Activated T-cell treated with anti-CD3 and anti-CD28 coated beads, Interleukin-2, amount 50 U/mL, for 72 hours (primary cell): ENCODE data around the gene CDK5R1. TPM values are rescaled to one million over a fixed set of nuclear protein-coding genes. Genes with fewer than 3 reads are reported as not detected.
A peak's percentile ranks its signal among the peaks of the same experiment; 100 is the strongest.

Experiments
- ATAC-seq, 2 donors: fragments of 150-1000 bp; cut with Tn5 transposase; replicated peaks in 1 of 2; 2 replicates each; pipeline ENCODE4 v1.10.0; 2021; ENCODE audit warnings: moderate library complexity in 2 of 2, mild to moderate bottlenecking in 1 of 2
- DNase-seq, 2 donors: peaks; one replicate each; pipeline ENCODE4 v3.0.0; 2021 to 2022; ENCODE audit warnings: mixed read lengths in 1 of 2
- H3K27ac Mint-ChIP-seq: one replicate; pipeline ENCODE4 v1.8.0; 2022; ENCODE audit warnings: mild to moderate bottlenecking, moderate library complexity, mixed read lengths
- H3K27me3 Mint-ChIP-seq: one replicate; pipeline ENCODE4 v1.8.0; 2022; ENCODE audit warnings: low read depth, mixed read lengths
- H3K36me3 Mint-ChIP-seq, 2 donors: one replicate each; pipeline ENCODE4 v1.8.0; 2022; ENCODE audit warnings: mixed read lengths in 2 of 2, mild to moderate bottlenecking in 1 of 2; ENCODE audit not compliant: insufficient read depth in 2 of 2
- H3K4me1 Mint-ChIP-seq: one replicate; pipeline ENCODE4 v1.8.0; 2022; ENCODE audit warnings: low read depth, mixed read lengths
- H3K4me3 Mint-ChIP-seq, 2 donors: one replicate each; pipeline ENCODE4 v1.8.0; 2022; ENCODE audit warnings: mild to moderate bottlenecking in 2 of 2, mixed read lengths in 2 of 2, moderate library complexity in 2 of 2
- H3K9me3 Mint-ChIP-seq, 2 donors: one replicate each; pipeline ENCODE4 v1.8.0; 2022; ENCODE audit warnings: mixed read lengths in 2 of 2
- total RNA-seq, 2 donors: library from RNA; stranded (reverse); gene quantifications; one replicate each; pipeline ENCODE4 v1.2.3, GENCODE V29; 2022

The CDK5R1 gene
- total RNA-seq, 2 donors from 2014 or later = 22.5 to 24.6 TPM

DNA sequence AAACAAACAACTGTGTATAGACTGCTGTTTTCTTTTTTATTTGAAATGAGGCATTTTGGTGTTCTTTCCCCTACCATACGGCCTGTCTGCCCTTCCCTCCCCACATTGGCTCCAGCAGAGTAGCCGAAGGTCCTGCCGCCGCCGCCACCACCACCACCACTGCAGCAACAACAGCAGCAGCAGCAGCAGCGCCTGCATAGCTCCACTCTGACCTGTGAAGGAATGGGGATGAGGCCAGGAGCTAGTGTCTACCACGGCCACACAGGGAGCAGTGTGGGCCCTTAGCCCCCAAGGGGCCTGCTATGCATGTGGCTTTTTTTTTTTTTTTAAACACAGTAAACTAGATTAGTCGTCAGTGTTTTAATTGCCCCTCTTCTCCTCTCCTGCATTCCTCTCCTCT is 5.6 kb upstream of the CDK5R1 start:
- H3K36me3 Mint-ChIP-seq = peaks cover 7 to 17% of the 10 kb centered on the region in 2 donors
- ATAC-seq = no peak
- no peak overlapping the region for H3K4me3 Mint-ChIP-seq
- H3K27ac Mint-ChIP-seq = peak overlapping the region; percentile 89
- no peaks in the 10 kb centered on the region for H3K9me3 Mint-ChIP-seq
- DNase-seq = no peak
- no peaks in the 10 kb centered on the region for H3K27me3 Mint-ChIP-seq
- peaks cover 16% of the 10 kb centered on the region for H3K4me1 Mint-ChIP-seq

DNA sequence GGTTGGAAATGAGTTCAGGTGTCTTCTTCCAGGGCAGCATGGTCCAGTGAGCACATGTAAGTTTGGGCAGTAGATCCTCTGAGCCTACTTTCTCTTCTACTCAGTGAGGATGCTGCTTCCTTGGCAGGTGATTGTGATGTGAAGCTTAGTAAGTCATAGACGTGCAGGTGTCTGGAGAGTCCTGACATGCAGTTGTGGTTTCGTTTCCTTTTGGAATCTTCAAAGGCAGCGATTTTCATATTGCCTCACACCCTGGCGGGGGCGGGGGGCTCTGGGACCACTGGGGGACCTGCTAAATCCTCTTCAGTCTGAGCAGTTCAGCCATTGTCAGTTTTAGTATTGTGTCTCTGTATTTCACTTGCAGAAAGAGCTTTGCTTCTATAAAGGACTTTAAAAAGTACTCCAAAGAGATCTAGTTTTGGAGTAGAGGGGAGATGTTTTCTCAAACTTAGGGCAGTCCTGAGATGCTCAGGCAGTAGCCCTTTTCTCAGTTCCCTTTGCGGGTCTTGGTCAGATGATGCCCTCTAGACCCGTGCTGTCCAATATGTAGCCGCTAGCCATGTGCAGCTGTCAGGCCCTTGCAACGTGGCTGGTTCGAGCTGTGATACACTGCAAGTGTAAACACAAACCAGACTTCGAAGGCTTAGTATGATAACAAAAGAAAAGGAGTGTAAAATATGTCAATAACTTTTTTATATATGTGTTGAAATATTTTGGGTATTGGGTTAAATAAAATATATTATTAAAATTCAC is 4.0 kb upstream of the CDK5R1 start:
- Mint-ChIP-seq H3K27me3 (no peaks in the 10 kb centered on the region), H3K27ac (peak overlapping the region; percentile 89), H3K36me3 (peaks cover 5 to 14% of the 10 kb centered on the region in 2 donors), H3K9me3 (no peaks in the 10 kb centered on the region), H3K4me3 (no peak overlapping the region), H3K4me1 (peaks cover 19% of the 10 kb centered on the region)
- ATAC-seq (no peak), DNase-seq (no peak)

DNA sequence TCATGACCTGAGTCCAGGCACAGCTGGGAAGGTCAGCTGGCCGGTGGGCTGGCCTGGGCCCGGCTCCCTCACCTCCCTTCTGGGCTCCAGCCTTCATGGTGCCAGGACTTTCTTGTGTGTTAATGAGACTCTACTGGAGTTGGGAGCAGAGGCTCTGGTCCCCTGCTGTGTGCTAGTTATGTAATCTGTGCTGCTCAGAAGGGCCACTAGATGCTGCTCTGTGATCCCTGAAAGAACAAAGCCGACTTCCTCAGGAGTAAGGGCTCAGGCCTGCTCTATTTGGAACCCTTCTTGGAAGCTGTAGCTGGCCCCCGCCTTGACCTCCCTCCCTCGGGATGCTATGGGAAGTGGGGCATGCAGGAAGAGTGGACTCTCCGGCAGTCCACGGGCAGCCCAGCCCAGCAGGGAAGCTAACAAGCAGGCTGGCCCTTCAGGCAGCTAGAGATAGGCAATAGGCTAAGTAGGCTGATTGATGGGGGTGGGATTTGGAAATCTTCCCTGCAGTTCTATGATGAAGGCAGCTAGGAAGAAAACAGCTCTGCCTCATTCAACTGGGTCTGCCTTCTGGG is 3.3 kb upstream of the CDK5R1 start:
- Mint-ChIP-seq H3K27ac (no peak overlapping the region), H3K9me3 (no peaks in the 10 kb centered on the region), H3K27me3 (no peaks in the 10 kb centered on the region), H3K36me3 (peaks cover 9 to 21% of the 10 kb centered on the region in 2 donors), H3K4me3 (no peak overlapping the region), H3K4me1 (peaks cover 27% of the 10 kb centered on the region)
- ATAC-seq (no peak), DNase-seq (no peak)

DNA sequence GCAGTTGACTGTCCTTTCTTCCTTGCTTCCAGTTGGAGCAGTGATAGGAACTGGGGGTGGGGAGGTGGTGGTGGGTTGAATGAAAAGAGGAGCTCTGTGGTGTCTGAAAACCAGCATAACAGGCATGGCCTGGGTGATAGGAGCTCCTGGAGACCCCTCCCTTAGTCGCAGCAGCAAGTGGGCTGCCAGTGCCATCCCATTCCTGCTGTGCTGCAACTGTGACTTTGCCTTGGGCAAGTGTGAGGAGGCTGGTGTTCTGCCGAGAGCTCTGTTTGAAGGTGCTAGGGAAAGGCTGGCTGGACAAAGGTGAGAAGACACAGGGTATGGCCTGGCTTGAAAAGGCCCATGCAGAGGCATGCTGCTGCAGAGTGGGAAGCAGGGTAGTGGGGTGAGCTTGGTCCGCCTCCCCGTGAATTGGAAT is 2.7 kb upstream of the CDK5R1 start:
- Mint-ChIP-seq H3K27ac (peak overlapping the region; percentile 4), H3K36me3 (peaks cover 11 to 23% of the 10 kb centered on the region in 2 donors), H3K27me3 (no peaks in the 10 kb centered on the region), H3K4me3 (no peak overlapping the region), H3K9me3 (no peaks in the 10 kb centered on the region), H3K4me1 (peaks cover 33% of the 10 kb centered on the region)
- ATAC-seq (no peak), DNase-seq (no peak)

DNA sequence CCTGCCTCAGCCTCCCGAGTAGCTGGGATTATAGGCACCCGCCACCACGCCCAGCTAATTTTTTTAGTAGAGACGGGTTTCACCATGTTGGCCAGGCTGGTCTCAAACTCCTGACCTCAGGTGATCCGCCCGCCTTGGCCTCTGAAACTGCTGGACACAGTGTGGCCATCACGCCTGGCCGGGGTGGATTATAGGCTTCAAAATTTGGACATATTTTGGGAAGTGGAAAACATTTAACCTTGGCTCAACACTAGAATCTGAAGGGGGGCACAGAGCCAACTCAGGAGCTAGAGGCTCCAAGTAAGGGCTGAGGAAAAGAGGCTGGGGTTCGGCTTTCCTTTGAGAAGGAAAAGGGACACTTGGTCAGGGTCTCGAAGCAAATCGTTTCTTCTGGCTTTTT is 2.2 kb upstream of the CDK5R1 start:
- Mint-ChIP-seq H3K36me3 (peaks cover 14 to 29% of the 10 kb centered on the region in 2 donors), H3K4me3 (no peak overlapping the region), H3K9me3 (no peaks in the 10 kb centered on the region), H3K27ac (no peak overlapping the region), H3K27me3 (no peaks in the 10 kb centered on the region), H3K4me1 (peaks cover 38% of the 10 kb centered on the region)
- DNase-seq (no peak), ATAC-seq (no peak)

DNA sequence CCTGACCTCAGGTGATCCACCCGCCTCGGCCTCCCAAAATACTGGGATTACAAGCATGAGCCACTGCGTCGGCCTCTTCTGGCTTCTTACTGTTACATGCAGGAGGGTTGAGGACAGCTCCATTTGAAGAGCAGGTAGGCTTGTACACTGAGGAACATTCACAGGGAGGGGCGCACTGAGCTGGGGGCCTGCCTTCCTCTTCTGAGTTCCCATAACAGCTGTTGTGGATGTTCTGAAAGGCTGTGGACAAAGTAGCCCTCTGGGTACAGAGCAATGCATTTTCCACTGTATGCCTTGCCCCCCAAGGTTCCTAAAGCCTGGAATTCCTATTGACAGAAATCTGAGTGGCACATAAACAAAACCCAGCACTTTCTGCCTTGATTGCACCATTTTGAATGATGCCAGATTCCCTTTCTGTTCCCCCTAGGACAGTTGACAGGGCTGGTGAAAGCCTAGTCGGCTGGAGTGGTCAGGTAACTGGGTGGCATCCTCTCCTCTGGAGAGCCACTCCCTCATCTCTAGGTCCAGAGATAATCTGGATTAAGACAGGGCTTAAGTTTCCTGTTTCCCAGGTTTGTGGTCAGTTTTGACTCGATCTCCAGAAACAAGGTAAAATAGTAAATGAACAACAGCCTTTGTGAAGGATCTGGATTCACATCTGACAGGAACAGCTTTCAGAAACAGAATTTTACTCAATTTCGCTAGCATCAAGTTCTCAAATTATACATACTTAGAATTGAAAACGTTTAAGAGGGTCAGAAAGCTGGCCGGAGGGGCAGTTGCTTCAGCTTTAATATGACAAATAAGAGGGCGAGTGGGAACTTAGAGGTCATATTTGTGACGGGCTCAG is 1.3 kb upstream of the CDK5R1 start:
- no peak for ATAC-seq
- DNase-seq = no peak
- Mint-ChIP-seq H3K27ac (peak overlapping the region; percentile 94), H3K27me3 (no peaks in the 10 kb centered on the region), H3K4me3 (peak overlapping the region; percentile 62 to 87), H3K36me3 (peaks cover 16 to 36% of the 10 kb centered on the region in 2 donors), H3K9me3 (no peaks in the 10 kb centered on the region), H3K4me1 (peaks cover 47% of the 10 kb centered on the region)

DNA sequence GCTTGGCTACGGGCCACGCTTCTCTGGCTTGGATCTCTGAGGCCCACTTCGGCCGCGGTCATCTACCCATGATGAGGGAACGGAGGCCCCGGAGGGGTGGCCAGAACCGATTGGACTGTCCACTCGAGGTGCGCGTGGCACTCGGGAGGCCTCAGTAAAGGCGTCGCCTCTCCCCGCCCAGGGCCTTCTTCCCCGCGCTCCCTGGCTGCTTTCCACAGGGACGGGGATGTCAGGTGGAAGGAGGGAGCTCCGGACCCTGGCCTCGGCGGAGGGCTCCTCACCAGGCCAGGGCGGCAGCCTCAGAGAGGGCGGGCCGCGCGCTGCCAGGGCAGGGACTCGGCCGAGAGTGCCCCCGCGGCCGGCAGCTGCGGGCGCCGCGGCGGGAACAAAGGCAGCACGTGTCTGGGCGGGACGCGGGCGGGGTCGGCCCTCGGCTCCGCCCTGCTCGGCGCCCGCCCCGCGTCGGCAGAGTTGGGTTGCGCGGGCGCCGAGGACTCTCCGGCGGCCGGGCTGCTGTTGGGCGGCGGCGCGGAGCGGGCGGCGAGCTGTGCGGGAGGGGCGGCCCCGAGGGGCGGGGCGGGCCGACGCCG is 587 bp upstream of the CDK5R1 start:
- H3K27me3 Mint-ChIP-seq = no peaks in the 10 kb centered on the region
- peak overlapping the region; percentile 62 to 87 for H3K4me3 Mint-ChIP-seq
- H3K36me3 Mint-ChIP-seq = peaks cover 18 to 38% of the 10 kb centered on the region in 2 donors
- peaks cover 54% of the 10 kb centered on the region for H3K4me1 Mint-ChIP-seq
- peak; percentile 79 to 83 for ATAC-seq
- no peaks in the 10 kb centered on the region for H3K9me3 Mint-ChIP-seq
- peak; percentile 75 to 77 for DNase-seq
- peak overlapping the region; percentile 94 for H3K27ac Mint-ChIP-seq

DNA sequence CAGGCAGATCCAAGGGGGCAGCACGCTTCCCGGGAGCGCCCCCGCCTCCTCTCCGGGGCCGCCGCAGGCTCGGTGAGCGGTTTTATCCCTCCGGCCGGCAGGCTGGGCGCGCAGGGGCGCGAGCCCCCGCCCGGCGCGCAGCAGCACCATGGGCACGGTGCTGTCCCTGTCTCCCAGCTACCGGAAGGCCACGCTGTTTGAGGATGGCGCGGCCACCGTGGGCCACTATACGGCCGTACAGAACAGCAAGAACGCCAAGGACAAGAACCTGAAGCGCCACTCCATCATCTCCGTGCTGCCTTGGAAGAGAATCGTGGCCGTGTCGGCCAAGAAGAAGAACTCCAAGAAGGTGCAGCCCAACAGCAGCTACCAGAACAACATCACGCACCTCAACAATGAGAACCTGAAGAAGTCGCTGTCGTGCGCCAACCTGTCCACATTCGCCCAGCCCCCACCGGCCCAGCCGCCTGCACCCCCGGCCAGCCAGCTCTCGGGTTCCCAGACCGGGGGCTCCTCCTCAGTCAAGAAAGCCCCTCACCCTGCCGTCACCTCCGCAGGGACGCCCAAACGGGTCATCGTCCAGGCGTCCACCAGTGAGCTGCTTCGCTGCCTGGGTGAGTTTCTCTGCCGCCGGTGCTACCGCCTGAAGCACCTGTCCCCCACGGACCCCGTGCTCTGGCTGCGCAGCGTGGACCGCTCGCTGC is 832 bp downstream of the CDK5R1 start:
- Mint-ChIP-seq H3K27me3 (no peaks in the 10 kb centered on the region), H3K4me3 (peak overlapping the region; percentile 90 to 94), H3K9me3 (no peaks in the 10 kb centered on the region), H3K4me1 (peaks cover 68% of the 10 kb centered on the region), H3K27ac (peak overlapping the region; percentile 88), H3K36me3 (peaks cover 17 to 31% of the 10 kb centered on the region in 2 donors)
- DNase-seq (peak; percentile 42 to 54), ATAC-seq (peak; percentile 42 to 53)

DNA sequence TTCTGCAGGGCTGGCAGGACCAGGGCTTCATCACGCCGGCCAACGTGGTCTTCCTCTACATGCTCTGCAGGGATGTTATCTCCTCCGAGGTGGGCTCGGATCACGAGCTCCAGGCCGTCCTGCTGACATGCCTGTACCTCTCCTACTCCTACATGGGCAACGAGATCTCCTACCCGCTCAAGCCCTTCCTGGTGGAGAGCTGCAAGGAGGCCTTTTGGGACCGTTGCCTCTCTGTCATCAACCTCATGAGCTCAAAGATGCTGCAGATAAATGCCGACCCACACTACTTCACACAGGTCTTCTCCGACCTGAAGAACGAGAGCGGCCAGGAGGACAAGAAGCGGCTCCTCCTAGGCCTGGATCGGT is 1.4 kb downstream of the CDK5R1 start:
- H3K4me3 Mint-ChIP-seq = peak overlapping the region; percentile 90 to 94
- H3K27ac Mint-ChIP-seq = peak overlapping the region; percentile 88
- H3K36me3 Mint-ChIP-seq = peaks cover 17 to 31% of the 10 kb centered on the region in 2 donors
- peaks cover 73% of the 10 kb centered on the region for H3K4me1 Mint-ChIP-seq
- no peak for DNase-seq
- H3K9me3 Mint-ChIP-seq = no peaks in the 10 kb centered on the region
- ATAC-seq = no peak
- no peaks in the 10 kb centered on the region for H3K27me3 Mint-ChIP-seq

DNA sequence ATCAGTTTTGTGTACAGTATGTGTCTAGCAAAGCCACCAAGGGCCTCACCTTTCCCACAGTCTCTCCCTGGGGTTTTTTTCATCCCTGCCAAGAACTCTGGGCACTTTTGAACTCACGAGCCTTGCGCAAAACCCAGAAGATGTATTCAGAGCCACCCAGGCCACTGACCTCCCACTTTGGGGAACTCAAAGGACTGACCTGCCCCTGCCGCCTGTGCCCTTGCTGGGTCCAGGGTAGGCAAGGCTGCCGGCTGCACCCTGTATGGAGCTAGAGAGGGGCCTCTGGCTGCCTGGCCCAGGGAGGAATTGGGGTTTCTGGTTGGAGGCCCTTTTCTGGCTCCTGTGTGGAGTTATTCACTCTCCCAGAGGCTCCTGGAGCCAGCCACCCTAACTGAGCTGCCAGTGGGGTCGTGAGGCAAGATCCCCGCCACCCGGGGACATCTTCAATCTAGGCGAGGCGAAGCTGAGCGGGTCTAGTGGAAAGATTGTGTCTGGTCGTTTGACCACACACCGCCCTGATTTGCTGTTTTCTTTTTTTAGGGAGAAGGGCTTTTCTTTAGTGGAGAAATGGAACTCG is 1.9 kb downstream of the CDK5R1 start:
- no peaks in the 10 kb centered on the region for H3K27me3 Mint-ChIP-seq
- peak overlapping the region; percentile 88 for H3K27ac Mint-ChIP-seq
- H3K4me1 Mint-ChIP-seq = peaks cover 74% of the 10 kb centered on the region

DNA sequence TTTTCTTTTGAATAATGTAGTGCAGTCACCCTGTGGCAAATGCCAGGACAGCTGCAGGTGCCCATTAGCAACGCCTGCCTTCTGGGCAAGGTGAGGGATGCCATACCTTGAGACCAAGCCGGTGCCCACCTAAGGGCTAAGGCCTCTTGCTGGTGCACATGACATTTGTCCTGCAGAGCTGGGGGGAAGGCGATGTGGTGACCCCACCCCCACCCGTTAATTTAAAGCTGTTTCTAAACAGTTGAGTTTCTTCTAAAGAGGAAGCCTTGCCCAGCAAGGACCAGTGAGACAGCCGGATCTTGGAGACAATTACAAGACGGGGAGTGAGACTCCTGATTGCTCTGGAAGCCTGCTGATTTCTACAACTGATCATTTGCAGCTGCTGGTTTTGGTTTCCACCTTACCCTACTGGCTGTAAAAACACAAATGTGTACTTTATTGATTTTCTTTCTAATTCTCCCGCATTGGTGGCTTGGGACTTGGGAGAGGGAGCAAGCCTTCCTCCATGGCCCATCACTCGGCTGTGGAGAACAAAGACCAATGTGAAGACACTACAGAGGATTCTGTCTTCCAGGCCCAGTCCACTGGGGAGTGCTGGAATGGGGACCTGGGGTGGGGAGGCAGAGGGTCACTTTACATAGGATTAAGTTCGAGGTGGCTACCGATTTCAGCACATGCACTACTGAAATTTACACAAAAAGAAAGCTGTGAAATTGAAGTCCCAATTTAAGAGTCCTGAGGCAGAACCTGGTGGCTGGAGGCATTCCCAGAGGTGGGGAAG is 2.7 kb downstream of the CDK5R1 start:
- Mint-ChIP-seq H3K36me3 (peaks cover 17 to 31% of the 10 kb centered on the region in 2 donors), H3K27me3 (no peaks in the 10 kb centered on the region), H3K4me1 (peaks cover 76% of the 10 kb centered on the region), H3K27ac (peak overlapping the region; percentile 76), H3K9me3 (no peaks in the 10 kb centered on the region), H3K4me3 (peak overlapping the region; percentile 90 to 94)
- DNase-seq = no peak
- no peak for ATAC-seq

More for the DNA sequence above, 1.9 kb downstream of the CDK5R1 start:
- H3K4me3 Mint-ChIP-seq = peak overlapping the region; percentile 90 to 94
- no peak for DNase-seq
- H3K36me3 Mint-ChIP-seq = peaks cover 17 to 31% of the 10 kb centered on the region in 2 donors
- no peaks in the 10 kb centered on the region for H3K9me3 Mint-ChIP-seq
- ATAC-seq = no peak
